ENCODE measurements around the gene ERC2. TPM values are rescaled to one million over a fixed set of nuclear protein-coding genes. Genes with fewer than 3 reads are reported as not detected.

Gene ERC2
- total and polyA plus RNA-seq, 2 donors (not counting 3 experiments of a cell fraction or from before 2014, with no cell fraction given) = 5.6 to 15.5 TPM

DNA sequence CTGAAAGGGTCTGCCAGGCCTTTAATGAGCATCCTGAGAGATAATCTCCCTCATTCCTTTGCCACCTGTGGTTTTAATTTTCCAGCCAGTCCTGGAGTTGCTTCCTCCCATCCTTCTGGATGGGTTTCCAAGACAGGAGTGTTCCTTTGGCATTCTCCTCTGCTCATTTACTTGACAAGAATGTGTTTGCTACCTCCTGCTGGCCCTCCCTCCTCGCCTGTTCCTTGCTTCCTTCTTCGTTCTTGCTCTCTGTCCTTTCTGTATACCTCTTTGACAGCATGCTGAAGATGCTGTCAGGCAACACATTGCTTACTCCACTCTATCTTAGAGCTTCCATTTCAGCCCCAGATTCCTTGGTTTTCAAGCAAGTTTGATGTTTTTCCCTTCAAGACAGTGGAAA lies 46.0 kb downstream of the ERC2 start:
- intact Hi-C loops (cut with micrococcal nuclease) (no loop called here), dilution Hi-C loops (cut with MboI; ENCODE audit: extremely low pct_ligation_motif_present, low sequenced_read_pairs) (no loop called here)
- Histone ChIP-seq H3K4me1 (ENCODE audit: control insufficient read depth, extremely low read depth, insufficient read depth, low read length) (no peaks in the 10 kb centered on the region), H3K4me2 (ENCODE audit: insufficient read depth, low read length) (no peak overlapping the region), H3K9ac (replicated peaks; ENCODE audit: extremely low read depth, insufficient read depth, low read length) (no peak overlapping the region), H4K20me1 (replicated peaks; ENCODE audit: control insufficient read depth, extremely low read depth, insufficient read depth, low read length) (no peaks in the 10 kb centered on the region), H3K36me3 (ENCODE audit: control insufficient read depth in 2 of 2, extremely low read depth in 1 of 2, insufficient read depth in 2 of 2, low read length in 2 of 2) (no peaks in the 10 kb centered on the region), H3K79me2 (ENCODE audit: control insufficient read depth, insufficient read depth, low read length) (no peaks in the 10 kb centered on the region), H3K9me3 (replicated peaks; ENCODE audit: control insufficient read depth, insufficient read depth, low read length) (no peaks in the 10 kb centered on the region), H3K9me1 (replicated peaks; ENCODE audit: control insufficient read depth, extremely low read depth, insufficient read depth, low read length) (no peaks in the 10 kb centered on the region), H2AFZ (ENCODE audit: low read depth, low read length) (no peak overlapping the region), H3K4me3 (replicated peaks in 1 of 3; ENCODE audit: insufficient read depth in 1 of 3, low read depth in 1 of 3, low read length in 3 of 3) (no peak overlapping the region), H3K27me3 (ENCODE audit: control insufficient read depth in 2 of 2, insufficient read depth in 2 of 2, low read length in 2 of 2) (no peaks in the 10 kb centered on the region), H3K27ac (ENCODE audit: insufficient read depth, low read depth, low read length) (no peak overlapping the region)
- FAIRE-seq (no peak), DNase-seq (ENCODE audit: low read depth, low spot score) (no peak)
- BruUV-seq (replicated peaks) = no TSS peak
- POLR2A ChIA-PET = no interaction called here
- TF ChIP-seq POLR2A (IDR thresholded peaks at IDR 0.05; ENCODE audit: low read depth, low read length) (no peak), CTCF (IDR thresholded peaks at IDR 0.05; ENCODE audit: extremely low read depth in 1 of 2, insufficient read depth in 1 of 2, low read depth in 1 of 2, low read length in 2 of 2) (no peak), JUN (IDR thresholded peaks at IDR 0.05; ENCODE audit: borderline replicate concordance, insufficient read depth, insufficient read length, low read depth) (no peak), MYC (IDR thresholded peaks at IDR 0.05; ENCODE audit: low read depth, low read length) (no peak), FOS (IDR thresholded peaks at IDR 0.05; ENCODE audit: borderline replicate concordance, insufficient read depth, low read length) (no peak), POLR2AphosphoS5 (IDR thresholded peaks at IDR 0.05; ENCODE audit: insufficient read depth, low read depth, low read length) (no peak), EZH2 (IDR thresholded peaks at IDR 0.05; ENCODE audit: borderline replicate concordance, low read depth, low read length, severe bottlenecking) (no peak), MAX (IDR thresholded peaks at IDR 0.05; ENCODE audit: insufficient read depth, insufficient read length) (no peak)
- CTCF ChIA-PET = interaction anchor here (1.5 kb wide), 1 partner anchor 13 kb away, joined by 5 read pairs; no protein-coding TSS in a partner anchor
